T-cell (primary cell): ENCODE measurements around the gene ADAM22. TPM values are rescaled to one million over a fixed set of nuclear protein-coding genes. Genes with fewer than 3 reads are reported as not detected.

Experiments used
- ATAC-seq, 4 experiments: fragments of 200-7000 bp in 3 of 4; fragments of 150-1000 bp in 1 of 4; cut with Tn5 transposase; replicated peaks in 1 of 4; 1 replicate in 3 of 4; 2 replicates in 1 of 4; pipeline ENCODE4 v1.10.0; 2021; ENCODE audit warnings: moderate library complexity in 3 of 4, mild to moderate bottlenecking in 2 of 4, moderate number of reproducible peaks in 1 of 4
- CTCF ChIA-PET, 2 donors: fragments of 300-600 bp; sonication (Branson Sonifier 250); formaldehyde crosslinking; loops; one replicate each; lab custom pipeline; 2022; ENCODE audit warnings: antibody characterized with exemption in 2 of 2; lab: Charles Lee
- POLR2A ChIA-PET, 2 donors: fragments of 300-600 bp; sonication (Branson Sonifier 250); formaldehyde crosslinking; loops; one replicate each; lab custom pipeline; 2022; ENCODE audit warnings: antibody characterized with exemption in 2 of 2; lab: Charles Lee
- DNase-seq, 35 experiments: peaks; one replicate each; pipeline versions ENCODE4 v3.0.0 to v3.0.0-alpha.2; 2013 to 2023
- H3K27ac ChIP-seq: one replicate; pipeline ENCODE4 v1.5.1; 2013; ENCODE audit warnings: low read length
- H3K27me3 ChIP-seq, 2 experiments: replicated peaks in 1 of 2; 1 replicate in 1 of 2; 2 replicates in 1 of 2; pipeline versions ENCODE4 v1.6.1 to v1.7.0; 2013; ENCODE audit warnings: low read length in 1 of 2, mixed read lengths in 1 of 2; ENCODE audit not compliant: control insufficient read depth in 2 of 2, insufficient read depth in 2 of 2; ENCODE audit errors: extremely low read depth in 1 of 2
- H3K36me3 ChIP-seq, 2 donors: 1 replicate in 1 of 2; 2 replicates in 1 of 2; pipeline versions ENCODE4 v1.6.1 to v1.7.0; 2013; ENCODE audit warnings: low read length in 1 of 2; ENCODE audit not compliant: control insufficient read depth in 2 of 2, insufficient read depth in 1 of 2; ENCODE audit errors: extremely low read depth in 1 of 2
- H3K4me1 ChIP-seq, 2 experiments: 1 replicate in 1 of 2; 2 replicates in 1 of 2; pipeline versions ENCODE4 v1.6.1 to v1.7.0; 2013; ENCODE audit warnings: low read length in 2 of 2, mixed read lengths in 1 of 2; ENCODE audit not compliant: insufficient read depth in 2 of 2, control insufficient read depth in 1 of 2; ENCODE audit errors: extremely low read depth in 1 of 2
- H3K4me3 ChIP-seq, 2 donors: 1 replicate in 1 of 2; 2 replicates in 1 of 2; pipeline versions ENCODE4 v1.5.1 to v1.7.0; 2013; ENCODE audit warnings: mild to moderate bottlenecking in 2 of 2, low read length in 1 of 2, moderate library complexity in 1 of 2; ENCODE audit not compliant: control insufficient read depth in 1 of 2; ENCODE audit errors: extremely low read depth in 1 of 2
- H3K9me3 ChIP-seq: 2 replicates; pipeline ENCODE4 v1.7.0; 2013
- H3K27ac Mint-ChIP-seq, 2 donors: one replicate each; pipeline ENCODE4 v1.8.0; 2020 to 2021; ENCODE audit warnings: mild to moderate bottlenecking in 2 of 2, mixed read lengths in 2 of 2
- H3K27me3 Mint-ChIP-seq, 2 donors: one replicate each; pipeline ENCODE4 v1.8.0; 2021 to 2022; ENCODE audit warnings: mixed read lengths in 2 of 2
- H3K36me3 Mint-ChIP-seq: one replicate; pipeline ENCODE4 v1.8.0; 2021; ENCODE audit warnings: mixed read lengths
- H3K4me1 Mint-ChIP-seq, 3 donors: one replicate each; pipeline ENCODE4 v1.8.0; 2020 to 2022; ENCODE audit warnings: mixed read lengths in 3 of 3, mild to moderate bottlenecking in 1 of 3
- H3K4me3 Mint-ChIP-seq, 3 donors: one replicate each; pipeline ENCODE4 v1.8.0; 2020 to 2022; ENCODE audit warnings: mild to moderate bottlenecking in 3 of 3, mixed read lengths in 3 of 3, moderate library complexity in 3 of 3
- H3K9me3 Mint-ChIP-seq, 3 donors: one replicate each; pipeline ENCODE4 v1.8.0; 2020 to 2022; ENCODE audit warnings: mixed read lengths in 3 of 3
- WGBS: methylation state at CpG from one replicate; pipeline ENCODE4 v1.1.5; 2013; ENCODE audit warnings: missing lambda C conversion rate; ENCODE audit not compliant: insufficient coverage; 5-methylcytosine and 5-hydroxymethylcytosine counted together
- total RNA-seq, 35 experiments: library from RNA in 6 of 35; stranded (reverse) in 6 of 35; fragments of 120-200 nt in 1 of 35; gene quantifications; one replicate each; pipeline versions ENCODE4 v1.2.1 to v1.2.4 and lab custom pipeline; 2013 to 2026

Gene ADAM22
- total RNA-seq, 5 donors from 2014 or later (not counting 1 experiment from before 2014, with no cell fraction given), result 2.9 to 5.6 (median 4.3) TPM

GRCh38 chr7:88018501-88018900 is 84.5 kb downstream of the ADAM22 start:
- no peak for DNase-seq
- H3K27me3 ChIP-seq, result no peaks in the 10 kb centered on the region
- no peaks in the 10 kb centered on the region for H3K27me3 Mint-ChIP-seq
- no CpG with 5 or more reads among the region's 1 CpG for WGBS
- H3K4me3 ChIP-seq, result no peak overlapping the region
- H3K9me3 Mint-ChIP-seq, result no peaks in the 10 kb centered on the region
- no peaks in the 10 kb centered on the region for H3K4me1 Mint-ChIP-seq
- ChIA-PET CTCF (no interaction called here), POLR2A (no interaction called here)
- no peaks in the 10 kb centered on the region for H3K9me3 ChIP-seq
- no peaks in the 10 kb centered on the region for H3K4me1 ChIP-seq
- H3K36me3 Mint-ChIP-seq, result peaks cover 3% of the 10 kb centered on the region
- H3K36me3 ChIP-seq, result no peaks in the 10 kb centered on the region
- H3K4me3 Mint-ChIP-seq, result no peak overlapping the region
- no peak overlapping the region for H3K27ac ChIP-seq
- H3K27ac Mint-ChIP-seq, result no peak overlapping the region
- ATAC-seq, result no peak

GRCh38 chr7:88020953-88021665 is 87.1 kb downstream of the ADAM22 start:
- no peaks in the 10 kb centered on the region for H3K4me1 Mint-ChIP-seq
- WGBS, result no CpG with 5 or more reads among the region's 2 CpGs
- H3K4me3 Mint-ChIP-seq, result no peak overlapping the region
- Histone ChIP-seq H3K27me3 (no peaks in the 10 kb centered on the region), H3K36me3 (no peaks in the 10 kb centered on the region), H3K27ac (no peak overlapping the region), H3K4me1 (no peaks in the 10 kb centered on the region), H3K4me3 (no peak overlapping the region), H3K9me3 (no peaks in the 10 kb centered on the region)
- ATAC-seq (no peak), DNase-seq (no peak)
- no peak overlapping the region for H3K27ac Mint-ChIP-seq
- H3K9me3 Mint-ChIP-seq, result peaks cover 3 to 7% (median 6%) of the 10 kb centered on the region in 3 donors
- POLR2A ChIA-PET, result no interaction called here
- H3K27me3 Mint-ChIP-seq, result no peaks in the 10 kb centered on the region
- CTCF ChIA-PET, result no interaction called here
- peaks cover 3% of the 10 kb centered on the region for H3K36me3 Mint-ChIP-seq

GRCh38 chr7:88027724-88028123 is 93.7 kb downstream of the ADAM22 start:
- CTCF ChIA-PET, result no interaction called here

GRCh38 chr7:88034083-88034695 is 100.1 kb downstream of the ADAM22 start:
- peaks cover 13% of the 10 kb centered on the region for H3K36me3 Mint-ChIP-seq
- Histone ChIP-seq H3K4me3 (no peak overlapping the region), H3K36me3 (no peaks in the 10 kb centered on the region), H3K9me3 (no peaks in the 10 kb centered on the region), H3K4me1 (no peaks in the 10 kb centered on the region), H3K27me3 (peaks cover 0 to 3% of the 10 kb centered on the region in 2 experiments), H3K27ac (no peak overlapping the region)
- no peak overlapping the region for H3K4me3 Mint-ChIP-seq
- DNase-seq (no peak), ATAC-seq (no peak)
- H3K27me3 Mint-ChIP-seq, result no peaks in the 10 kb centered on the region
- ChIA-PET POLR2A (no interaction called here), CTCF (no interaction called here)
- WGBS, result 85% methylated on average over 3 of the region's 7 CpGs
- peaks cover 17 to 32% (median 19%) of the 10 kb centered on the region in 3 donors for H3K9me3 Mint-ChIP-seq
- no peak overlapping the region for H3K27ac Mint-ChIP-seq
- H3K4me1 Mint-ChIP-seq, result no peaks in the 10 kb centered on the region

More at GRCh38 chr7:88027724-88028123, 93.7 kb downstream of the ADAM22 start:
- no peaks in the 10 kb centered on the region for H3K27me3 Mint-ChIP-seq
- no peak overlapping the region for H3K4me3 Mint-ChIP-seq
- H3K4me1 Mint-ChIP-seq, result no peaks in the 10 kb centered on the region
- DNase-seq (no peak), ATAC-seq (no peak)
- H3K9me3 Mint-ChIP-seq, result peaks cover 21 to 37% (median 22%) of the 10 kb centered on the region in 3 donors
- Histone ChIP-seq H3K36me3 (no peaks in the 10 kb centered on the region), H3K27ac (no peak overlapping the region), H3K4me3 (no peak overlapping the region), H3K27me3 (no peaks in the 10 kb centered on the region), H3K9me3 (no peaks in the 10 kb centered on the region), H3K4me1 (no peaks in the 10 kb centered on the region)
- POLR2A ChIA-PET, result interaction anchor here in 1 of 2 donors (0.7 kb wide), 1 partner anchor 23 kb away, joined by 3 read pairs; no protein-coding TSS in a partner anchor
- 78% methylated on average over 2 of the region's 2 CpGs for WGBS
- no peak overlapping the region for H3K27ac Mint-ChIP-seq
- peaks cover 15% of the 10 kb centered on the region for H3K36me3 Mint-ChIP-seq

GRCh38 chr7:88037050-88037449 is 103.0 kb downstream of the ADAM22 start:
- no peak overlapping the region for H3K27ac Mint-ChIP-seq
- peaks cover 2 to 4% (median 3%) of the 10 kb centered on the region in 3 donors for H3K4me1 Mint-ChIP-seq
- ATAC-seq (no peak), DNase-seq (no peak)
- H3K27me3 Mint-ChIP-seq, result no peaks in the 10 kb centered on the region
- Histone ChIP-seq H3K36me3 (no peaks in the 10 kb centered on the region), H3K9me3 (no peaks in the 10 kb centered on the region), H3K4me3 (no peak overlapping the region), H3K4me1 (no peaks in the 10 kb centered on the region), H3K27ac (no peak overlapping the region), H3K27me3 (peaks cover 0 to 3% of the 10 kb centered on the region in 2 experiments)
- no CpG with 5 or more reads among the region's 3 CpGs for WGBS
- peaks cover 5% of the 10 kb centered on the region for H3K36me3 Mint-ChIP-seq
- H3K4me3 Mint-ChIP-seq, result no peak overlapping the region
- H3K9me3 Mint-ChIP-seq, result peaks cover 0 to 10% (median 4%) of the 10 kb centered on the region in 3 donors
- CTCF ChIA-PET, result no interaction called here
- POLR2A ChIA-PET, result no interaction called here

- Mint-ChIP-seq H3K4me1 (peaks cover 10 to 14% (median 12%) of the 10 kb centered on the region in 3 donors), H3K4me3 (no peak overlapping the region), H3K9me3 (no peaks in the 10 kb centered on the region), H3K27ac (no peak overlapping the region), H3K36me3 (no peaks in the 10 kb centered on the region), H3K27me3 (no peaks in the 10 kb centered on the region)
- Histone ChIP-seq H3K4me1 (no peaks in the 10 kb centered on the region), H3K27me3 (no peaks in the 10 kb centered on the region), H3K9me3 (no peaks in the 10 kb centered on the region), H3K27ac (no peak overlapping the region), H3K36me3 (no peaks in the 10 kb centered on the region), H3K4me3 (no peak overlapping the region)
- ChIA-PET POLR2A (no interaction called here), CTCF (no interaction called here)
- DNase-seq (no peak), ATAC-seq (no peak)
- 40% methylated on average over 1 of the region's 1 CpG for WGBS
These were observed 106.6 kb downstream of the ADAM22 start for GRCh38 chr7:88040694-88041093.
